Cerebellar cortex (tissue), 1 donor: ENCODE data around the gene IGSF11.
"Not testable (repeated sequence)": the region's sequence is repeated elsewhere in the genome, so short reads cannot be mapped to it uniquely, and the experiment has no call there.

Experiments used
- DNase-seq: peaks from one replicate; pipeline ENCODE4 v3.0.0-alpha.2; 2015; ENCODE audit warnings: low spot score

The IGSF11 gene, protein sequence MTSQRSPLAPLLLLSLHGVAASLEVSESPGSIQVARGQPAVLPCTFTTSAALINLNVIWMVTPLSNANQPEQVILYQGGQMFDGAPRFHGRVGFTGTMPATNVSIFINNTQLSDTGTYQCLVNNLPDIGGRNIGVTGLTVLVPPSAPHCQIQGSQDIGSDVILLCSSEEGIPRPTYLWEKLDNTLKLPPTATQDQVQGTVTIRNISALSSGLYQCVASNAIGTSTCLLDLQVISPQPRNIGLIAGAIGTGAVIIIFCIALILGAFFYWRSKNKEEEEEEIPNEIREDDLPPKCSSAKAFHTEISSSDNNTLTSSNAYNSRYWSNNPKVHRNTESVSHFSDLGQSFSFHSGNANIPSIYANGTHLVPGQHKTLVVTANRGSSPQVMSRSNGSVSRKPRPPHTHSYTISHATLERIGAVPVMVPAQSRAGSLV

DNA sequence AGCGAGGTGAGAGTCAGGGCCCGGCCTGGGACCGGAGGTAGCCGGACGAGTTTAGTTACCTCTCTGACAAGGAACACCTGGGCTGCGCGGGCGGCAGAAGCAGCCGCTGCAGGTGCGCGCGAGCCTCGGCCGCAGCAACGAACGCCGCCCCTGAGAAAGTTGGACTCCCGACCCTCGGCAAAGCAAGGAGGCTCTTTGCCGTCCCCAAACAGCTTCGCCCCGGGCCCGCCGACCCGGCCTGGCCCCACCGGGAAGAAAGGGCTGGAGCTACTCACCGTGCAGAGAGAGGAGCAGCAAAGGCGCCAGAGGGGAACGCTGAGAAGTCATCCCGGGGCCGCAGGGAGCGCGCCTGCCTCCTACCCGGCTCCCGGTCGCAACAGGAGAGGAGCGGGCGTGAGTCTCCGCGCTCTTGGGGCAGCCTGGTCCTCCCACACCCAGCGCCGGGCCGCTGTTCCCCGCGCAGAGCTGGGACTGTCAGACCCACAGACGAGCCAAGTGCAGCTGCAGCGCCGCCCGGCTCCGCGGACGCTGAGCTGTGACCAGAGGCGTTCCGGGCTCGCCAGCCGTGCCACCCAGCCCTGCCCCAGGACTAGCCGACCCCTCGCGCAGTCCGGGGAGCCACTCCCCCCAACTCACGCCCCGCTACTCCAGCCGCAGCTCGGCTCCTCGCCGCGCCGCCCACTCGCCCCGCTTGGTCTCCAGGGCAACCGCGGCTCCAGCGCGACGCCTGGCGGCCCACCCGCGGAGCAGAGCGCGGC, at the start of gene IGSF11:
IGSF11 (minus strand) TSS at position 591 of the 758 bp plus-strand sequence; CDS start at position 327, 264 bp downstream.
- DNase-seq: peak; percentile 8

DNA sequence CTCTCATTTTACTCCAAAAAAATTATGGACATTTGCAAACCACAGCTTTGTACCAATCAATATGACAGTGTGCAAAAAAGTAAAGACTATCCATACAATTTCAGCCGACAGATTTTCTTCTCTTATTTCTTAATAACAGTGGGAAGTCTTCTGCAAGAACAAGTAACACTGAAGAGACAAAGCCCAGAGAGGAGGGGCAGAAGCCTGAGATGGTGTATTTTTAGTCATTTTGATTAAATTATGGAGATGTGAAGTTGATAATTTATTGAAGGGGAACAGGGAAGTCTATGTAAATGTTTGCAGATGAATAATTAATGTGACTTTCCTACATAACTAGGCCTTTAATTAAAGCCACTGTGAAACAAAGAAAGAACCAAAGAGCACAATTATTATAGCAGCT, 45.7 kb upstream of the IGSF11 start:
- DNase-seq: no peak

GRCh38 chr3:119073258-119074001, 38.8 kb upstream of the IGSF11 start:
- no peak for DNase-seq

- not testable (repeated sequence) for DNase-seq
Observed at GRCh38 chr3:119072451-119072850, 37.8 kb upstream of the IGSF11 start.

DNA sequence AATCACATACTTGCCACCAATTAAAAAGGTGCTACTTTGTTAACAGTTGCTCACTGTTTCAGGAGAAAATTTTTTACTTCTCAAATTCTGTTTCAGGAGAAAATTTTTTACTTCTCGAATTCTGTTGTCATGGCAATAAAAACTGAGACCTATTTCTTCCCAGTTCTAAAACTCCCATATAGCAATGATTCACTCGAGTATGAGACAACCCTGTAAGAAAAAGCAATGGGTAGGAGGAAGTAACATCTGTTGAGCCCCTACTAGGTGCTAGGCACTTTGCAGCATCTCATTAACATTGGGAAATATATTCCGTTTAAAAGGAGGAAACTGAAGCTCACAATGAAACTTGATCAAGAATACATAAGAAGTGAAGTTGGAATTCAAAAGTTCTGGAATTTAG, 35.1 kb upstream of the IGSF11 start:
- no peak for DNase-seq

- DNase-seq: no peak
Observed at GRCh38 chr3:119063471-119063870, 28.8 kb upstream of the IGSF11 start.

DNA sequence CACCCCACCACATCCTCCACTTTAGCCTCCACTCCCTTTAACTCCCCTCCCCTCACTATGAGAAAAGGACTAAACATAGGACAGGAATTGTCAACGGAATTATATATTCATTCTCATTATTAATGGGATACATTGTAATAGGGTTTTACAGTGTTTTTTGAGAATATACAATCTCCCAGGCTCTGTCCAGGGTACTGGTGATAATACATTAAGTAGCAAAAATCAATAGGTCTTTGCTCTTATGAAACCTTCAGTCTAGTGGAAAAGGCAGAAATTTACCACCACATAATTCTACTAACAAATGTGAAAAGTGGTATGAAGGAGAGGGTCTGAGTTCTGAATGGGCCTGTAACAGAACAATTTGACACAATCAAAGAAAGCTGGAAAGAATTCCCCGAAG, 28.2 kb upstream of the IGSF11 start:
- no peak for DNase-seq

GRCh38 chr3:119044593-119044992, 9.9 kb upstream of the IGSF11 start:
- no peak for DNase-seq

DNA sequence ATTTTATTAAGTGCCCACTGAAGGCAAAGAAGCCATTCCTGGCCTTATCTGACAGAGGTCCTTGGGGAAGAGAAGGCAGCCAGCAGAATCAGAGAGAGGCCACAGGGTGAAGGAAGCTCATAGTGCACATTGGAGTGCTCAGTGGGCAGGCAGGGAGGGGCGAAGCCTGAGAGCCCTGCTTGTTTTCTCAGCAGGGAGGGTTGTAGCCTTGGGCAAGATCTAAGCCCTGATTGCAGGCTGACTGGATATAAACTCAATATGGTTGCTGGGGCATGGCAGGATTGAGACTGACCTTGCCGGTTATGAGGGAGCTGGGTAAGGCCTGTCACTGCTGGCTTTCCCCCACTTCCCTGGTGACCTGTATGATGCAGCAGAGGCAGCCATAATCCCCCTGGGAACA, 7.5 kb upstream of the IGSF11 start:
- DNase-seq: no peak

DNA sequence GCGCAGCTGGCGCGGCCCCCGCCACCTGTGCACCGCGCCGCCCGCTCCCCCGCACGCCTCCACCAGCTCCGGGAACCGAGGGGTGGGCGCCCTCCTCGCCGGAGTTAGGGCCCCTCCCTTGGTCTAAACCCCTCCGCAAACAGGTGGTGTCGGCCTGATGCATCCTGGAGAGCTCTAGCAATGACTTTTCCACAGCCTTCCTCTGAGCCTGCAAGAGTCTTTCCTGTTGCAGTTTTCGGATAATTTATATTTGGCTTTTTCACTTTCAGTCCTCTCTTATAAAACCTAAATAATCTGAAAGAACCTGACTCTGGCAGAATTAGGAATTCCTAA, 334 bp upstream of the IGSF11 start:
- no peak for DNase-seq

DNA sequence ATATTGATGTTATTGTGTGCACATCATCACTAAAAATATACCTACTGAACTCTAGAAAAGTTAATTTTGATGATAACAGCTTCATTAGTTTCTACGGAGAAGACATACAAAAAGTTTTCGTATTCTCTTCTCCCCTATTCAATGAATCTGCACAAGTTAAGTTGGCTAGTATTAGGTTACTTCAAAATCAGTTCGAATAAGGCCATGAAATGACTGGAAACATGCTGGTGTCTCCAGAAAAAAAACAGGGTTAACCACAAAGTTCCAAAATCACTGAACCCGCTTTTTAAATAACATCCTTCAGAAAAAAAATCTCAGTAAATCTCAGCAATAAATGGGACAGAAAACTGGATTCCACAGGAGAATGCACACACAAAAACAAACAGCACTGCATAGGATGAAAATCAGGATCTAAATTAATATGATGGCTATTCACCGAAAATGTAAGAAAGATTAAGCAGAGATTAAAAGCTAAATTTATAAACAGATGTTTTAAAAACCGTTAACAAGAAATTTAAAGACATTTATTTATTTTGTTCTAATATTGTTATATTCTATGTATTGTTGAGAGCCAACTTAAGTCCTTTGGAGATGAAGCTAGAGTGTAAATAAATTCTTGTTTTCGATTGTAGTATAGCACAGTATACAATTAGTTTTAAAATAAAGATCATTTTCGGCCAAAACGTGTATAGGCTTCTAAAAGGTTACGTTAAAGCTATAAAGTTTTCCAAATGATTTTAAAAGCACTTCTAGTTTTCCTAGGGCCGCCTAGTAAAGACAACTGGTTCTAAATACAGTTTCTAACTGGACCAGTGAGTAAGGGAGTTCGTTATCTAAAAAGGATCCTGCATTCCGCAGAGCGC, 1.0 kb downstream of the IGSF11 start:
- no peak for DNase-seq

DNA sequence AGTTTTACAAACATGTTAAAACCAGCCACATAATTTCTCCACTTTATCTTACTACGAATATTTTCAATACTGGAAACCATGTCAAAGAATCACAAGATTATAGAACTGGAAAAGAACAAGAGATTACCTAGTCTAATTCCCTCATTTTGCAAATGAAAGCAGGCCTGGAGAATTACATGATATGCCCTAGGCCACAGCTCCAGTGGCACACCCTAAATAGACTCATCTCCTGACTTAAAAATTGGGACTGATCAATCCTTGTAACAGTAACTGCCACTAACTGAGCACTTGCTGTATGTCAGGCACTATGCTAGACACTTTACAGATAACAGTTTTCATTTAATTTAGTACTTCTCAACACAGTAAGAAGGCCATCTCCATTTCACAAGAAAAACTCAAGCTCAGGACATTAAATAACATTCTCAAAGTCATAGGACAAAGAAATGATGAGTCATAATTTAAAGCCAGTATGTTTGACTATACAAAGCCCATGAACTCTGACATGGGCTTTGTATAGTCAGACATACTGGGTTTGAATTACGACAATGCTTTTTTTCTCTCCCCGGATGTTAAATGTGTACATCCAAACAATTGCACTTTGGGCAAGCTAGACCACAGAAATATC, 9.4 kb downstream of the IGSF11 start:
- no peak for DNase-seq

- DNase-seq: no peak
Observed at GRCh38 chr3:119019767-119020518, 14.7 kb downstream of the IGSF11 start.

DNA sequence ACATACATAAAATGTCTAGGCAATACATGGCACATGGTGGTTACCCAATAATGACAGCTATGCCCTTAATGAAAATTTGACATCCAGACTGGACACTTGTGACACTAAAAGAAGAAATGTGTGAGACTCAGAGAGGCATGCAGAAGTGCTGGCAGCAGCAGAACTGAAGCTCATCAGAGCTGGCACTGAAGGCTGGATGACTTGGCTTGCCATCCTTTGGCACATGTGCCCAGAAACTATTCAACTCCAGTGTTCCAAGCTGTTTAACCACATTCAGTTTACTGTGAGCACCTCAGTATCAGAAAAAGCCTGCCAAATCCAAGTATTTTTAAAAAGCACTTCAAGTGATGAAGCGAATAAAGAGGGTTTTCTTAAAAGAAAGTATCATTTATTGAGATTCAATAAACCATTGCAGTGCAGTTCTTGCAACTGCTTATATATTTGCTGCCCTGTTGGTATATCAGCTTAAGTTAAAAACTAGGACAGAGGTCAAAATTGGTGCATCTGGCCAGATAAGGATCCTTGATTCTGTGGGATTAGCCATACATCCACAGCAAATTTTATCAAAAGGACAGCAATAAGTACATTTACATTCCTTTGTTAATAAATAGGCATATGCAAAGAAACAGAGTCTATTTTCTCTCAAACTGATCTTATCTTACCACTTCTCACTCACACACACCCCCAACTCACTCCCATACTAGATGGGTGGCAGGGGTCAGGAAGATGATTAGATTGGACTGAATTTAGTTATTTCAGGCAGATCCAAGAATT, 15.8 kb downstream of the IGSF11 start:
- peak; percentile 23 for DNase-seq

DNA sequence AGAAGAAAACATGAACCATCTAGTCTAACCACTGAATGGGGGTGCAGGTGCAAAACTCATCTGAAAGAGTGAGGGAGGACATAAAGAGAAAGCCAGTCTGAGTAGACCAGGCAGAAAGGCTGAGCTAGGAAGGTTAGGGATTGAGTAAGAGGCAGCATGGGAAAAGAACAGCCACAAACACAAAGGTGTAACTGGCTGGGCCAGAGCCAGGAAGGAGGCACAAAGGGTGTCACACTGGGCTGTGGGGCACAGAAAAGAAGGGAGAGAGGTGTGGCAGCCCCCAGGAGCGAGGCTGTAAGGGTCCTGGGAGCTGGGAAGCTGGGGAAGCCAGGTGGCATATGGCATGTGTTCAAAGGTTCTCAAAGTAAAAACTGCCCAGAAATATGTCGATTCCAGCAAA, 18.7 kb downstream of the IGSF11 start:
- DNase-seq: no peak

DNA sequence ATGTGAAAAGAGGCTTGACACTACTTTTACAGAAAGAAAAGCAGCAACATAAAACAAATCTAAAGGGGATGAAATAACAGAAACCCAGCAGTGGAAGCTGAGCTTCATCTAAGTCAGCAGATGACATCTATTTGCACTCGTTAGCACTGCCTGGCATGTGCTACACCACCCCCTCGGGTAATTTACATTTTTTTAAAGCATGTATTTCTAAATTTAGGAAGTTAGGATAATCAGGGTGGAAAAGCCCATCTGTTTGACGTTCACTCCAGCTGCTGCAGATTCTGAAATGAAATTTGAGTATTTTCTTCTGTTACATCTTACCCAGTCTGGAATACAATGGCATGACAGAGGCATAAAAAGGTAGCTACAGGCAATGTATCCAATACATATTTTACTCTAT, 20.7 kb downstream of the IGSF11 start:
- DNase-seq: no peak

GRCh38 chr3:119011528-119011927, 23.1 kb downstream of the IGSF11 start:
- no peak for DNase-seq

DNA sequence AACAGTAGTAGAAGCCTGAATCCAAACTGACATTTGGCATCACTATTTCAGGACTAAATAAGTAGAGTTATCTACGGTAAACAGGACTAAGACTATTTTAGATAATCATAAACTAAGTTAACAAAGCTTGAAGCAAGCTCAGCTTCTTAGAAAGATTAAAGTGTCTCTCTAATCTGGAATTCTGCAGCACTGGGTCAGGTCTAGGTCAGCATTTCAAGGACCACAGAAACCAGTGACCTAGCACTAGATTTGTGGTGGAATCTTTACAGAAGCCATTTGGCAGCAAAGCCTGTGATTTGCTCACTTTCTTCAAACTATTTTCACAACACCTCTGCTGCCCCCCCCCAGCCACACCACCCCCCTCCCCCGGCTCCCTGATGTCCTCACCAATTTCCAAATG, 37.5 kb downstream of the IGSF11 start:
- DNase-seq: no peak

GRCh38 chr3:118991775-118992174, 42.9 kb downstream of the IGSF11 start:
- peak; percentile 26 for DNase-seq
